Lower lobe of right lung (tissue), 2 donors: ENCODE data around the gene ST3GAL2. TPM values are rescaled to one million over a fixed set of nuclear protein-coding genes. Genes with fewer than 3 reads are reported as not detected.

Experiments
- ATAC-seq, 2 donors: fragments of 200-7000 bp; cut with Tn5 transposase; one replicate each; pipeline ENCODE4 v1.9.1; 2020 to 2022; ENCODE audit warnings: mild to moderate bottlenecking in 2 of 2, moderate library complexity in 2 of 2
- DNase-seq: peaks from one replicate; pipeline ENCODE4 v3.0.0-alpha.2; 2020
- H3K27ac ChIP-seq: fragments of 200-600 bp; one replicate; pipeline ENCODE4 v1.8.0; 2022
- H3K27me3 ChIP-seq: fragments of 200-600 bp; one replicate; pipeline ENCODE4 v1.8.0; 2022; ENCODE audit warnings: low read depth
- H3K36me3 ChIP-seq: fragments of 200-600 bp; one replicate; pipeline ENCODE4 v1.8.0; 2022; ENCODE audit warnings: mild to moderate bottlenecking
- H3K4me1 ChIP-seq: fragments of 200-600 bp; one replicate; pipeline ENCODE4 v1.8.0; 2022
- H3K4me3 ChIP-seq: fragments of 200-600 bp; one replicate; pipeline ENCODE4 v1.8.0; 2022; ENCODE audit warnings: mild to moderate bottlenecking
- H3K9me3 ChIP-seq: fragments of 200-600 bp; one replicate; pipeline ENCODE4 v1.8.0; 2022
- intact Hi-C: fragments of 100-400 bp; cut with DNase I; formaldehyde crosslinking; loops from one replicate; pipeline ENCODE4 v1.11.0; 2022
- total RNA-seq: library from RNA; stranded (reverse); fragmentation: NEBNext Ultra II Directional; extraction: Animal tissue kit (Norgen Biotek cat#: 25700); gene quantifications from one replicate; pipeline ENCODE4 v1.2.1, GENCODE V29; 2021
- TF ChIP-seq, protein P1 (sequence below): fragments of 200-600 bp; IDR thresholded peaks from one replicate; pipeline ENCODE4 v1.8.0; 2022; ENCODE audit warnings: antibody characterized with exemption, mild to moderate bottlenecking
- donor health status: DM: no; HTN: yes; CAD: no; lungs with severe emphysema.

Gene ST3GAL2
- total RNA-seq, 1 donor from 2014 or later = 31.8 TPM

DNA sequence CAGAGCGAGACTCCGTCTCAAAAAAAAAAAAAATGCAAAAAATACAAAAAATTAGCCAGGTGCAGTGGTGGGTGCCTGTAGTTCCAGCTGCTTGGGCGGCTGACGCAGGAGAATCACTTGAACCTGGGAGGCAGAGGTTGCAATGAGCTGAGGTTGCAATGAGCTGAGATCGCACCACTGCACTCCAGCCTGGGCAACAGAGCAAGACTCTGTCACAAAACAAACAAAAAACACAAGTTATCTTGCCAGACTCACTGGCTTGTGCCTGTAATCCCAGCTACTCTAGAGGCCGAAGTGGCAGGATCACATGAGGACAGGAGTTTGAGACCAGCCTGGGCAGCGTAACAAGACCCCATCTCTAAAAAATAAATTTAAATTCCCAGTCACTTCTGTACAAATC, 3.4 kb upstream of the ST3GAL2 start:
- H3K27ac ChIP-seq = no peak overlapping the region
- TF ChIP-seq, protein P1, sequence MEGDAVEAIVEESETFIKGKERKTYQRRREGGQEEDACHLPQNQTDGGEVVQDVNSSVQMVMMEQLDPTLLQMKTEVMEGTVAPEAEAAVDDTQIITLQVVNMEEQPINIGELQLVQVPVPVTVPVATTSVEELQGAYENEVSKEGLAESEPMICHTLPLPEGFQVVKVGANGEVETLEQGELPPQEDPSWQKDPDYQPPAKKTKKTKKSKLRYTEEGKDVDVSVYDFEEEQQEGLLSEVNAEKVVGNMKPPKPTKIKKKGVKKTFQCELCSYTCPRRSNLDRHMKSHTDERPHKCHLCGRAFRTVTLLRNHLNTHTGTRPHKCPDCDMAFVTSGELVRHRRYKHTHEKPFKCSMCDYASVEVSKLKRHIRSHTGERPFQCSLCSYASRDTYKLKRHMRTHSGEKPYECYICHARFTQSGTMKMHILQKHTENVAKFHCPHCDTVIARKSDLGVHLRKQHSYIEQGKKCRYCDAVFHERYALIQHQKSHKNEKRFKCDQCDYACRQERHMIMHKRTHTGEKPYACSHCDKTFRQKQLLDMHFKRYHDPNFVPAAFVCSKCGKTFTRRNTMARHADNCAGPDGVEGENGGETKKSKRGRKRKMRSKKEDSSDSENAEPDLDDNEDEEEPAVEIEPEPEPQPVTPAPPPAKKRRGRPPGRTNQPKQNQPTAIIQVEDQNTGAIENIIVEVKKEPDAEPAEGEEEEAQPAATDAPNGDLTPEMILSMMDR = no peak
- ATAC-seq (no peak), DNase-seq (no peak)
- peaks cover 15% of the 10 kb centered on the region for H3K4me1 ChIP-seq
- intact Hi-C loops = no loop called here
- no peaks in the 10 kb centered on the region for H3K9me3 ChIP-seq
- H3K36me3 ChIP-seq = no peaks in the 10 kb centered on the region
- H3K27me3 ChIP-seq = no peaks in the 10 kb centered on the region
- no peak overlapping the region for H3K4me3 ChIP-seq

DNA sequence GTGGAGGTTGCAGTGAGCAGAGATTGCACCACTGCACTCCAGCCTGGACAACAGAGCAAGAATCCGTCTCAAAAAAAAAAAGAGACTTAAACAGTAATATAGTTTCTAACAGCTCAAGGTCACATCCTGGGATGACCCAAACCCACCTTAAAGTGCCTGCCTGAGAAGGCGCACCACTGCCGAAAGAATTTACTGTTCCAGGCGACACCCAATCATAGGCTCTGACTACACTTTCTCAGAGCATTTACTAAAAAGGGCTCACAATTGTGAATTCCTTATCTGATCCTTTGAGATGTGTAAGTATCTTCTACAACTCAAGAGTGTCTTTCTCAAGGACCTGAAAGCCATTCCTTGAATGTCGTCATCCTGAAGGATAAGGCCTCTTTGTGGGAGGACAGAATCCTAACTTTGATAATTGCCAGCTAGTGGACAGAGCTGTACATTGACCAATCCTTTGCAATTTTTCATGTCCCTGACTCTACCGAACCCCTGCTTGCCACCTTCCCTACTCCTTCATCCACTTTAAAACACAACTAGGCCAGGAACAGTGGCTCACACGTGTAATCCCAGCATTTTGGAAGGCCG, 2.6 kb upstream of the ST3GAL2 start:
- H3K9me3 ChIP-seq = no peaks in the 10 kb centered on the region
- DNase-seq (no peak), ATAC-seq (no peak)
- H3K27ac ChIP-seq = no peak overlapping the region
- H3K27me3 ChIP-seq = no peaks in the 10 kb centered on the region
- no peak overlapping the region for H3K4me3 ChIP-seq
- H3K4me1 ChIP-seq = peaks cover 21% of the 10 kb centered on the region
- no peaks in the 10 kb centered on the region for H3K36me3 ChIP-seq
- intact Hi-C loops = no loop called here
- TF ChIP-seq, protein P1 = no peak

DNA sequence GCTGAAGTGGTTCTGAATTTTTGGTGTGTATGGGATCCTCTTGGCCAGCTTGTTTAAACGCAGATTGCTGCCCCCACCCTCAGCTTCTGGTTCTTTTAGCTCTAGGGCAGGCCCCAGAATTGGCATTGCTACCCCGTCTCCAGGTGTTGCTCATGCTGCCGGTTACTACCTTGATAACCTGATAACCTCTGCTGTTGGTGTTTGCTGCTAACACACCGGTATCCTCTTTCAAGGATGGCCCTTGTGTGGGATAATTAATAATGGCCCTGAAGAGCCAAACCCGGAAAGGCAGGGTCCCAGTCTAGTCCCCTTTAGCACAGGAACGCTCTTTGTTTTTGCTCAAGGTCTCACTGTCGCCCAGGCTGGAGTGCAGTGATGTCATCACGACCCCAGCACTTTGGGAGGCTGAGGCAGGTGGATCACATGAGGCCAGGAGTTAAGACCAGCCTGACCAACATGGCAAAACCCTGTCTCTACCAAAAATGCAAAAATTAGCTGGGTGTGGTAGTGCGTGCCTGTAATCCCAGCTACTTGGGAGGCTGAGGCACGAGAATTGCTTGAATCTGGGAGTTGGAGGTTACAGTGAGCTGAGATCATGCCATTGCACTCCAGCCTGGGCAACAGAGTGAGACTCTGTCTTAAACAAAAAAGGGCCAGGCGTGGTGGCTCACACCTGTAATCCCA, 1.3 kb upstream of the ST3GAL2 start:
- no peak overlapping the region for H3K4me3 ChIP-seq

DNA sequence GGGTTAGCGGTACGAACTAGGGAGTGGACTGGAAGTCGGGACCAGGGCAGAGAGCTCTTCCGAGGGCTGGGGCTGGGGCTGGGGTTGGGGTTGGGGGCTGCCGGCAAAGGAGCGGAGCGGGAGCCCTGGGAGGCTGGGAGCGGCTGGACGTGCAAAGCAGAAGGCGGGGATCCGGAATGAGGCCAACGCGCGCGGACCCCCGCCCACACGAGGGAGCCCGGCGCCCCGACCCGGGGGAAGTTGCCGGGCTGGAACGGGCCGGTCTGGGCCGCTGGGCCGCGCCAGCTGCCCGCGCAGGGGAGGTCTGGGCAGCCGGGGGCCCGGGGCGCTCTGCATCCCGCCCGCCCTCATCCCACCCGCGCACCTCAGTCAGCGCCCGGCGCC, 323 bp downstream of the ST3GAL2 start:
- Histone ChIP-seq H3K4me1 (peaks cover 34% of the 10 kb centered on the region), H3K27me3 (no peaks in the 10 kb centered on the region), H3K4me3 (peak overlapping the region; percentile 81), H3K27ac (peak overlapping the region; percentile 83), H3K9me3 (no peaks in the 10 kb centered on the region), H3K36me3 (no peaks in the 10 kb centered on the region)
- intact Hi-C loops = no loop called here
- DNase-seq (peak; percentile 63), ATAC-seq (peak in 1 of 2 donors; percentile 8)
- TF ChIP-seq, protein P1 = no peak

More for the DNA sequence above, 1.3 kb upstream of the ST3GAL2 start:
- ATAC-seq = no peak
- H3K27ac ChIP-seq = peak overlapping the region; percentile 83
- TF ChIP-seq, protein P1 = no peak
- DNase-seq = no peak
- H3K9me3 ChIP-seq = no peaks in the 10 kb centered on the region
- peaks cover 21% of the 10 kb centered on the region for H3K4me1 ChIP-seq
- H3K27me3 ChIP-seq = no peaks in the 10 kb centered on the region
- H3K36me3 ChIP-seq = no peaks in the 10 kb centered on the region
- intact Hi-C loops = no loop called here

DNA sequence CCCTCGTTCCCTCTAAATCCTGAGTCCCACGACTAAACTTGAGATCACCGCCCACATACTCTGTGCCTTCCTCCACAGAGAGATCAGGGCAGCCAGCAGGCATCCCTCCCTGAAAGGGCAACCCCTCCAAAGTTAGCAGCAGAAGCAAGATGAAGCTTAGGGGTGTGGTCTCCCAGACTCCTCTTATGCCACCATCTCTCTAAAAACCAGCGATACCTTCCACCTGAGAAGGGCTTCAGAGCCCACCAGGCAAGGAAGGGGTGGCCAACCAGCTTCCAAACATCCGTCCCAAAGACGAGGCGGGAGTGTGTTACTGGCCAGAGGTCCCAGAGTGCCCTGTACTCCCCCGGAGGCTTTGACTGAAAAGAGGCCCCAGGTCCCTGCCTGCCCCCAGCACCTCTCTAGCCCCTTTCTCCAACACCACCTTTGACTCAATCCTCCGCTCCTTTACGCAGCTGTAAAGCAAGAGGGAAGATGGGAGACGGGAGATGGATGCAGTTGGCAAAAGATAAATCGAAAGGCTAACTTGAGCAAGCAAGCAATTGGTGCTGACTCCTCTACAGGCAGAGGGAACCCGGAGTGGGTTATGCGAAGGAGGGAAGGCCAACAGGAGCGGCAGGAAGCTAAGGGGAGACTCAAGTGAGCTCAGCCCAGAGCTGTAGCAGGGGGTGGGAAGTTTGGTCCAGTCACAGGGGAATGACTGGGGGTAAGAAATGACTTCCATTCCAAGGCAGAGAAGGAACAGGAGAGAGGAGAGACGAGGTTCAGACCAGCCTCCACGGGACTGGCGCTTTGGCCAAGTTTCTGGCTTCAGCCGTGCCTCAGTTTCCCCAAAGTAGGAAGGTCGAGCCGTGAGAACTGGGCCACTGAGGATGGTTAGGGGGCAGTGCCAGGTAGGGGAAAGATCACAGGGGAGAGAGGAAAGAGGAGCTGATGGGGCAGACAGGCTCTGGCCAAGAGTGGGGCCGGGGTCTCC, 1.0 kb downstream of the ST3GAL2 start:
- Histone ChIP-seq H3K27me3 (no peaks in the 10 kb centered on the region), H3K4me3 (peak overlapping the region; percentile 81), H3K27ac (peak overlapping the region; percentile 83), H3K9me3 (no peaks in the 10 kb centered on the region), H3K36me3 (no peaks in the 10 kb centered on the region), H3K4me1 (peaks cover 41% of the 10 kb centered on the region)
- intact Hi-C loops = no loop called here
- DNase-seq (no peak), ATAC-seq (peak in 1 of 2 donors; percentile 11)
- TF ChIP-seq, protein P1 = no peak
